Ascending aorta (tissue), 2 donors: ENCODE measurements around the gene PDXP. TPM values are rescaled to one million over a fixed set of nuclear protein-coding genes. Genes with fewer than 3 reads are reported as not detected.

Source experiments
- DNase-seq, 2 donors: peaks; one replicate each; pipeline ENCODE4 v3.0.0-alpha.2; 2019; ENCODE audit warnings: low spot score in 2 of 2
- H3K27ac ChIP-seq, 2 donors: fragments of 200-600 bp; sonication (generic); one replicate each; pipeline ENCODE4 v1.5.1; 2016 to 2017; ENCODE audit warnings: mild to moderate bottlenecking in 1 of 2
- H3K27me3 ChIP-seq: fragments of 200-600 bp; sonication (generic); one replicate; pipeline ENCODE4 v1.5.1; 2017
- H3K36me3 ChIP-seq, 2 donors: fragments of 200-600 bp; sonication (generic); one replicate each; pipeline ENCODE4 v1.5.1; 2016
- H3K4me1 ChIP-seq, 2 donors: fragments of 200-600 bp; sonication (generic); one replicate each; pipeline ENCODE4 v1.5.1; 2016 to 2017; ENCODE audit warnings: mild to moderate bottlenecking in 1 of 2
- H3K4me3 ChIP-seq, 2 donors: fragments of 200-600 bp; sonication (generic); one replicate each; pipeline ENCODE4 v1.5.1; 2016 to 2017; ENCODE audit warnings: mild to moderate bottlenecking in 1 of 2
- H3K9me3 ChIP-seq, 2 donors: fragments of 200-600 bp; sonication (generic); one replicate each; pipeline ENCODE4 v1.5.1; 2016
- CTCF ChIP-seq, 3 experiments: fragments of 200-600 bp in 2 of 3; fragments of 450-650 bp in 1 of 3; sonication (generic) in 2 of 3; IDR thresholded peaks; one replicate each; pipeline ENCODE4 v1.5.1; 2016 to 2019; ENCODE audit warnings: antibody characterized with exemption in 3 of 3, mild to moderate bottlenecking in 1 of 3, moderate library complexity in 1 of 3
- intact Hi-C: fragments of 100-400 bp; cut with DNase I; formaldehyde crosslinking; loops from one replicate; pipeline ENCODE4 v1.15.1; 2023
- total RNA-seq: library from RNA; depleted of rRNA; stranded (reverse); fragments of >200 nt; gene quantifications from one replicate; pipeline ENCODE4 v1.1.0, GENCODE V29; 2016

Gene PDXP
- total RNA-seq, 1 donor from 2014 or later = 10.6 TPM

DNA sequence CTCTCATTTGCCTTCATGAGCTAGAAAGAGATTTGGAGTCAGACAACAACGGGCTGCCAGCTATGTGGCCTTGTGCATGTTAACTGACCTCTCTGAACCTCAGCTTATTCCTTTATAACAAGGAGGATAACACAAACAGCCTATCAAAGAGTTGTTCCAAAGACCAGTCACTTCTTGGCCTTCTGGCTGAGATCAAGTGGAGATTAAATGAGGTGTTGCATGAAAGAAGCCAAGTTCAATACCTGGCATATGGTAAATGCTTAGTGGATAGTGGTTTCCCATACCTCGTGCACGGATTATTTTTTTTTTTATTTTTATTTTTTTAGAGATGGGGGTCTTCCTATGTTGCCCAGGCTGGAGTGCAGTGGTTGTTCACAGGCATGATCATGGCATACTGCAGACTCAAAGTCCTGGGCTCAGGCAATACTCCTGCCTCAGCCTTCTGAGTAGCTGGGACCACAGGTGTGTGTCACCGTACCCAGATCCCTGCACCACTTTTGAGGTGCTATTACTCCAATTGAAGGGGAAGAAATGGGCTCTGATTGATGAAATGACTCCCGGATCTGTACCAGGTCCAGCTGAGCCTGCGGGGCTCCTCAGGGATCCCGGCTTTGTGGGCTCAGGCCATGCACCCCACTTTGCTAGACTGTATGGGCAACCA lies 21.8 kb downstream of the PDXP start:
- intact Hi-C loops = loop anchor here (2.0 to 5.0 kb wide), 2 partner anchors 20 to 58 kb away; no protein-coding TSS in a partner anchor
- no peaks in the 10 kb centered on the region for H3K27me3 ChIP-seq
- no peak overlapping the region for H3K27ac ChIP-seq
- no peak overlapping the region for H3K4me3 ChIP-seq
- TF ChIP-seq CTCF (IDR thresholded peaks at IDR 0.05) = no peak
- peaks cover 25 to 28% of the 10 kb centered on the region in 2 donors for H3K36me3 ChIP-seq
- no peaks in the 10 kb centered on the region for H3K9me3 ChIP-seq
- peaks cover 6 to 14% of the 10 kb centered on the region in 2 donors for H3K4me1 ChIP-seq
- no peak for DNase-seq

GRCh38 chr22:37681001-37681424 lies 22.5 kb downstream of the PDXP start:
- Histone ChIP-seq H3K36me3 (peaks cover 25 to 28% of the 10 kb centered on the region in 2 donors), H3K4me3 (no peak overlapping the region), H3K27me3 (no peaks in the 10 kb centered on the region), H3K27ac (no peak overlapping the region), H3K9me3 (no peaks in the 10 kb centered on the region), H3K4me1 (peaks cover 6 to 14% of the 10 kb centered on the region in 2 donors)
- DNase-seq = no peak
- no peak for TF ChIP-seq CTCF (IDR thresholded peaks at IDR 0.05)
- intact Hi-C loops = loop anchor here (1.0 to 5.0 kb wide), 3 partner anchors 20 to 59 kb away; no protein-coding TSS in a partner anchor

- TF ChIP-seq CTCF (IDR thresholded peaks at IDR 0.05) = peak; percentile 89 to 94 (median 92)
- intact Hi-C loops = loop anchor here (1.0 to 5.0 kb wide), 3 partner anchors 21 to 59 kb away; no protein-coding TSS in a partner anchor
- H3K4me1 ChIP-seq = peaks cover 6 to 14% of the 10 kb centered on the region in 2 donors
These were observed 23.1 kb downstream of the PDXP start for GRCh38 chr22:37681556-37682049.

GRCh38 chr22:37684803-37685615 lies 26.5 kb downstream of the PDXP start:
- intact Hi-C loops = loop anchor here (5.0 kb wide), 1 partner anchor 63 kb away; no protein-coding TSS in a partner anchor
- H3K27me3 ChIP-seq = no peaks in the 10 kb centered on the region
- H3K9me3 ChIP-seq = no peaks in the 10 kb centered on the region
- peaks cover 10 to 12% of the 10 kb centered on the region in 2 donors for H3K36me3 ChIP-seq
- no peak for DNase-seq
- H3K4me3 ChIP-seq = no peak overlapping the region
- peaks cover 0 to 4% of the 10 kb centered on the region in 2 donors for H3K4me1 ChIP-seq
- H3K27ac ChIP-seq = no peak overlapping the region
- TF ChIP-seq CTCF (IDR thresholded peaks at IDR 0.05) = no peak

More at GRCh38 chr22:37681556-37682049, 23.1 kb downstream of the PDXP start:
- H3K27ac ChIP-seq = no peak overlapping the region
- no peaks in the 10 kb centered on the region for H3K27me3 ChIP-seq
- no peaks in the 10 kb centered on the region for H3K9me3 ChIP-seq
- peaks cover 25 to 28% of the 10 kb centered on the region in 2 donors for H3K36me3 ChIP-seq
- H3K4me3 ChIP-seq = no peak overlapping the region
- DNase-seq = peak in 1 of 2 donors; percentile 84
